ENCODE results near the gene BEND7.

The BEND7 gene

GRCh38 chr10:13520194-13520593 lies 8.6 kb downstream of the BEND7 start:
- no peak overlapping the region for H3K18ac ChIP-seq (ENCODE audit: low read length)
- H4K91ac ChIP-seq (ENCODE audit: low read depth, low read length, poor library complexity), result no peak overlapping the region
- no peak overlapping the region for H3K9ac ChIP-seq (ENCODE audit: low read depth, low read length, poor library complexity)
- no peak overlapping the region for H2AFZ ChIP-seq (ENCODE audit: low read length)
- no peaks in the 10 kb centered on the region for H3K9me3 ChIP-seq (replicated peaks in 1 of 2; ENCODE audit: control insufficient read depth in 2 of 2, insufficient read depth in 1 of 2, low read depth in 1 of 2, low read length in 2 of 2)
- no peak overlapping the region for H3K23ac ChIP-seq (ENCODE audit: low read depth, low read length, poor library complexity)
- peaks cover 0 to 11% of the 10 kb centered on the region in 2 donors for H3K36me3 ChIP-seq (replicated peaks in 1 of 2; ENCODE audit: control insufficient read depth in 2 of 2, insufficient read depth in 2 of 2, low read length in 2 of 2)
- no peaks in the 10 kb centered on the region for H3K27me3 ChIP-seq (ENCODE audit: control insufficient read depth in 3 of 3, insufficient read depth in 3 of 3, low read depth in 1 of 3, low read length in 3 of 3)
- no peak overlapping the region for H3K4me3 ChIP-seq (ENCODE audit: low read length in 2 of 2)
- no peak overlapping the region for H2BK15ac ChIP-seq (ENCODE audit: low read length)
- no peak overlapping the region for H2BK5ac ChIP-seq (ENCODE audit: low read length)
- H2AK5ac ChIP-seq (ENCODE audit: low read depth, low read length), result no peak overlapping the region
- peaks cover 3 to 5% of the 10 kb centered on the region in 2 donors for H3K4me1 ChIP-seq (ENCODE audit: control insufficient read depth in 2 of 2, insufficient read depth in 1 of 2, low read depth in 1 of 2, low read length in 2 of 2)
- H3K79me1 ChIP-seq (ENCODE audit: low read depth, low read length), result no peaks in the 10 kb centered on the region
- no CpG with 5 or more reads among the region's 8 CpGs for WGBS, 2 donors (ENCODE audit: extremely low coverage in 2 of 2, insufficient read length in 2 of 2, insufficient replicate concordance in 1 of 2)
- no peak overlapping the region for H3K4me2 ChIP-seq (ENCODE audit: insufficient read depth, low read length, poor library complexity, severe bottlenecking)
- H3K4ac ChIP-seq (ENCODE audit: low read length), result no peak overlapping the region
- H4K8ac ChIP-seq (ENCODE audit: low read depth, low read length), result no peak overlapping the region
- no peak overlapping the region for H3K27ac ChIP-seq (replicated peaks; ENCODE audit: low read length)
- H2BK120ac ChIP-seq (ENCODE audit: low read depth, low read length), result no peak overlapping the region
- H2BK12ac ChIP-seq (ENCODE audit: low read length), result no peak overlapping the region
- DNase-seq (ENCODE audit: low spot score), result no peak
- H3K14ac ChIP-seq (ENCODE audit: low read length), result no peak overlapping the region

GRCh38 chr10:13518076-13518692 lies 10.6 kb downstream of the BEND7 start:
- no peak overlapping the region for H3K23ac ChIP-seq (ENCODE audit: low read depth, low read length, poor library complexity)
- H4K91ac ChIP-seq (ENCODE audit: low read depth, low read length, poor library complexity), result no peak overlapping the region

GRCh38 chr10:13517675-13518074 lies 11.1 kb downstream of the BEND7 start:
- Histone ChIP-seq H3K9me3 (replicated peaks in 1 of 2; ENCODE audit: control insufficient read depth in 2 of 2, insufficient read depth in 1 of 2, low read depth in 1 of 2, low read length in 2 of 2) (no peaks in the 10 kb centered on the region), H3K9ac (ENCODE audit: low read depth, low read length, poor library complexity) (no peak overlapping the region), H3K4me1 (ENCODE audit: control insufficient read depth in 2 of 2, insufficient read depth in 1 of 2, low read depth in 1 of 2, low read length in 2 of 2) (peaks cover 3 to 5% of the 10 kb centered on the region in 2 donors), H3K27ac (replicated peaks; ENCODE audit: low read length) (no peak overlapping the region), H2BK15ac (ENCODE audit: low read length) (no peak overlapping the region), H3K18ac (ENCODE audit: low read length) (no peak overlapping the region), H3K36me3 (replicated peaks in 1 of 2; ENCODE audit: control insufficient read depth in 2 of 2, insufficient read depth in 2 of 2, low read length in 2 of 2) (peaks cover 0 to 5% of the 10 kb centered on the region in 2 donors), H3K27me3 (ENCODE audit: control insufficient read depth in 3 of 3, insufficient read depth in 3 of 3, low read depth in 1 of 3, low read length in 3 of 3) (no peaks in the 10 kb centered on the region), H4K91ac (ENCODE audit: low read depth, low read length, poor library complexity) (no peak overlapping the region), H2BK12ac (ENCODE audit: low read length) (no peak overlapping the region), H3K79me1 (ENCODE audit: low read depth, low read length) (no peaks in the 10 kb centered on the region), H2BK5ac (ENCODE audit: low read length) (no peak overlapping the region), H2AFZ (ENCODE audit: low read length) (no peak overlapping the region), H3K14ac (ENCODE audit: low read length) (no peak overlapping the region), H3K4me3 (ENCODE audit: low read length in 2 of 2) (no peak overlapping the region), H3K23ac (ENCODE audit: low read depth, low read length, poor library complexity) (no peak overlapping the region), H3K4ac (ENCODE audit: low read length) (no peak overlapping the region), H3K4me2 (ENCODE audit: insufficient read depth, low read length, poor library complexity, severe bottlenecking) (no peak overlapping the region), H4K8ac (ENCODE audit: low read depth, low read length) (no peak overlapping the region), H2AK5ac (ENCODE audit: low read depth, low read length) (no peak overlapping the region), H2BK120ac (ENCODE audit: low read depth, low read length) (no peak overlapping the region)
- no CpG with 5 or more reads among the region's 10 CpGs for WGBS, 2 donors (ENCODE audit: extremely low coverage in 2 of 2, insufficient read length in 2 of 2, insufficient replicate concordance in 1 of 2)
- no peak for DNase-seq (ENCODE audit: low spot score)

More at GRCh38 chr10:13518076-13518692, 10.6 kb downstream of the BEND7 start:
- no peak overlapping the region for H2BK120ac ChIP-seq (ENCODE audit: low read depth, low read length)
- no CpG with 5 or more reads among the region's 8 CpGs for WGBS, 2 donors (ENCODE audit: extremely low coverage in 2 of 2, insufficient read length in 2 of 2, insufficient replicate concordance in 1 of 2)
- no peak overlapping the region for H3K18ac ChIP-seq (ENCODE audit: low read length)
- H3K36me3 ChIP-seq (replicated peaks in 1 of 2; ENCODE audit: control insufficient read depth in 2 of 2, insufficient read depth in 2 of 2, low read length in 2 of 2), result peaks cover 0 to 8% of the 10 kb centered on the region in 2 donors
- H3K27ac ChIP-seq (replicated peaks; ENCODE audit: low read length), result no peak overlapping the region
- H3K4me2 ChIP-seq (ENCODE audit: insufficient read depth, low read length, poor library complexity, severe bottlenecking), result no peak overlapping the region
- peaks cover 3 to 5% of the 10 kb centered on the region in 2 donors for H3K4me1 ChIP-seq (ENCODE audit: control insufficient read depth in 2 of 2, insufficient read depth in 1 of 2, low read depth in 1 of 2, low read length in 2 of 2)
- H2AK5ac ChIP-seq (ENCODE audit: low read depth, low read length), result no peak overlapping the region
- H3K9me3 ChIP-seq (replicated peaks in 1 of 2; ENCODE audit: control insufficient read depth in 2 of 2, insufficient read depth in 1 of 2, low read depth in 1 of 2, low read length in 2 of 2), result no peaks in the 10 kb centered on the region
- H2AFZ ChIP-seq (ENCODE audit: low read length), result no peak overlapping the region
- no peak overlapping the region for H2BK15ac ChIP-seq (ENCODE audit: low read length)
- no peaks in the 10 kb centered on the region for H3K27me3 ChIP-seq (ENCODE audit: control insufficient read depth in 3 of 3, insufficient read depth in 3 of 3, low read depth in 1 of 3, low read length in 3 of 3)
- no peak overlapping the region for H3K9ac ChIP-seq (ENCODE audit: low read depth, low read length, poor library complexity)
- no peak overlapping the region for H2BK12ac ChIP-seq (ENCODE audit: low read length)
- H2BK5ac ChIP-seq (ENCODE audit: low read length), result no peak overlapping the region
- no peaks in the 10 kb centered on the region for H3K79me1 ChIP-seq (ENCODE audit: low read depth, low read length)
- no peak overlapping the region for H3K4ac ChIP-seq (ENCODE audit: low read length)
- DNase-seq (ENCODE audit: low spot score), result no peak
- H3K4me3 ChIP-seq (ENCODE audit: low read length in 2 of 2), result no peak overlapping the region
- H3K14ac ChIP-seq (ENCODE audit: low read length), result no peak overlapping the region
- H4K8ac ChIP-seq (ENCODE audit: low read depth, low read length), result no peak overlapping the region

- no peak overlapping the region for H2BK120ac ChIP-seq (ENCODE audit: low read depth, low read length)
- H2AK5ac ChIP-seq (ENCODE audit: low read depth, low read length), result no peak overlapping the region
- DNase-seq (ENCODE audit: low spot score), result no peak
- no peaks in the 10 kb centered on the region for H3K36me3 ChIP-seq (replicated peaks in 1 of 2; ENCODE audit: control insufficient read depth in 2 of 2, insufficient read depth in 2 of 2, low read length in 2 of 2)
- no peak overlapping the region for H3K14ac ChIP-seq (ENCODE audit: low read length)
- no peak overlapping the region for H2BK15ac ChIP-seq (ENCODE audit: low read length)
- no peak overlapping the region for H3K23ac ChIP-seq (ENCODE audit: low read depth, low read length, poor library complexity)
- no peak overlapping the region for H3K9ac ChIP-seq (ENCODE audit: low read depth, low read length, poor library complexity)
- no peak overlapping the region for H2AFZ ChIP-seq (ENCODE audit: low read length)
- no peak overlapping the region for H3K4me2 ChIP-seq (ENCODE audit: insufficient read depth, low read length, poor library complexity, severe bottlenecking)
- no peak overlapping the region for H3K27ac ChIP-seq (replicated peaks; ENCODE audit: low read length)
- no peak overlapping the region for H3K4me3 ChIP-seq (ENCODE audit: low read length in 2 of 2)
- H4K8ac ChIP-seq (ENCODE audit: low read depth, low read length), result no peak overlapping the region
- H3K4me1 ChIP-seq (ENCODE audit: control insufficient read depth in 2 of 2, insufficient read depth in 1 of 2, low read depth in 1 of 2, low read length in 2 of 2), result peaks cover 3 to 5% of the 10 kb centered on the region in 2 donors
- no peaks in the 10 kb centered on the region for H3K27me3 ChIP-seq (ENCODE audit: control insufficient read depth in 3 of 3, insufficient read depth in 3 of 3, low read depth in 1 of 3, low read length in 3 of 3)
- no peak overlapping the region for H2BK5ac ChIP-seq (ENCODE audit: low read length)
- no peaks in the 10 kb centered on the region for H3K9me3 ChIP-seq (replicated peaks in 1 of 2; ENCODE audit: control insufficient read depth in 2 of 2, insufficient read depth in 1 of 2, low read depth in 1 of 2, low read length in 2 of 2)
- H2BK12ac ChIP-seq (ENCODE audit: low read length), result no peak overlapping the region
- no CpG with 5 or more reads among the region's 13 CpGs for WGBS, 2 donors (ENCODE audit: extremely low coverage in 2 of 2, insufficient read length in 2 of 2, insufficient replicate concordance in 1 of 2)
- H3K18ac ChIP-seq (ENCODE audit: low read length), result peak overlapping the region; percentile 29
- H3K4ac ChIP-seq (ENCODE audit: low read length), result no peak overlapping the region
- H4K91ac ChIP-seq (ENCODE audit: low read depth, low read length, poor library complexity), result no peak overlapping the region
- H3K79me1 ChIP-seq (ENCODE audit: low read depth, low read length), result no peaks in the 10 kb centered on the region
Observed at GRCh38 chr10:13516176-13516575, 12.6 kb downstream of the BEND7 start.
